Astrocyte of the spinal cord (primary cell): Measurements from ENCODE around the gene PKHD1.

Experiments
- DNase-seq: peaks from one replicate; pipeline ENCODE4 v3.0.0; 2011; ENCODE audit warnings: low read depth, low spot score
- H3K4me3 ChIP-seq: 2 replicates; pipeline ENCODE4 v1.5.1; 2011; ENCODE audit warnings: low read depth, mild to moderate bottlenecking, low read length, moderate library complexity
- in situ Hi-C: cut with HindIII; loops from 2 replicates; pipeline ENCODE4 v1.10.0; 2017; ENCODE audit warnings: low sequenced_read_pairs
- TF ChIP-seq, protein P1 (sequence below): IDR thresholded peaks from 2 replicates; pipeline ENCODE4 v1.5.1; 2012; ENCODE audit warnings: low read depth, mild to moderate bottlenecking, low read length, inconsistent platforms

PKHD1 gene

DNA sequence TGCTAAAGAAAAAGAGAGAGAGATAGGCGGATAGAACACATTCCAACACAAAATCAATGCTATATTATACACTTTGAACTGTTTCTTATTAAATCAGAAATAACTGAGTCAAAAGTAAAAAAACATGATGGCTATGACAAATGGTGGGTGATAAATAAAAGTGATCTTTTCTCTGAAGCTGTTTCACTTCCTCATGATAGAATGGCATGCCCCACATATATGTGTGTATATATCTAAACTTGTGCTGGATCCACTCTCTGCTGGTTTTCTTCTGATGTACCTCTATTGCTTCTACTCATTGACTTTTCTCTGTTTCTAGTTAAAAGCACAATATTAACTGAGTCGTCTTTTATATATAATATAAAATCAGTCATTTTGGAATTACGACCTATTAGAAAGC lies 429.9 kb downstream of the PKHD1 start:
- no peak for DNase-seq
- in situ Hi-C loops = no loop called here
- H3K4me3 ChIP-seq = no peak overlapping the region
- TF ChIP-seq, protein P1, sequence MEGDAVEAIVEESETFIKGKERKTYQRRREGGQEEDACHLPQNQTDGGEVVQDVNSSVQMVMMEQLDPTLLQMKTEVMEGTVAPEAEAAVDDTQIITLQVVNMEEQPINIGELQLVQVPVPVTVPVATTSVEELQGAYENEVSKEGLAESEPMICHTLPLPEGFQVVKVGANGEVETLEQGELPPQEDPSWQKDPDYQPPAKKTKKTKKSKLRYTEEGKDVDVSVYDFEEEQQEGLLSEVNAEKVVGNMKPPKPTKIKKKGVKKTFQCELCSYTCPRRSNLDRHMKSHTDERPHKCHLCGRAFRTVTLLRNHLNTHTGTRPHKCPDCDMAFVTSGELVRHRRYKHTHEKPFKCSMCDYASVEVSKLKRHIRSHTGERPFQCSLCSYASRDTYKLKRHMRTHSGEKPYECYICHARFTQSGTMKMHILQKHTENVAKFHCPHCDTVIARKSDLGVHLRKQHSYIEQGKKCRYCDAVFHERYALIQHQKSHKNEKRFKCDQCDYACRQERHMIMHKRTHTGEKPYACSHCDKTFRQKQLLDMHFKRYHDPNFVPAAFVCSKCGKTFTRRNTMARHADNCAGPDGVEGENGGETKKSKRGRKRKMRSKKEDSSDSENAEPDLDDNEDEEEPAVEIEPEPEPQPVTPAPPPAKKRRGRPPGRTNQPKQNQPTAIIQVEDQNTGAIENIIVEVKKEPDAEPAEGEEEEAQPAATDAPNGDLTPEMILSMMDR = no peak

DNA sequence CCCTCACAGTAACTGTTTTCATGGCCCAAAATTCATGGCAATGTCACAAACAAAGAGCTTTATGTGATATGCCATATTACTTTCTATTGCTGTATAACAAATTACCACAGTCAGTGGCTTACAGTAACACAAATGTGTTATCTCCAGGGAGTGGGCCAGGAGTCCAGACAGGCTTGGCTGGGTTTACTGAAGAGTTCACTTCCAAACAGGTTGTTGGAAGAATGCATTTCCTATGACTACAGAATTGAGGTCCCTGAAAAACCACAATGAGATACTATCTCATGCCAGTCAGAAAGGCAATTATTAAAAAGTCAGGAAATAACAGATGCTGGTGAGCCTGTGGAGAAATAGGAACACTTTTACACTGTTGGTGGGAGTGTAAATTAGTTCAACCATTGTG lies 431.9 kb downstream of the PKHD1 start:
- no peak overlapping the region for H3K4me3 ChIP-seq
- in situ Hi-C loops = no loop called here
- DNase-seq = no peak
- TF ChIP-seq, protein P1 = no peak

DNA sequence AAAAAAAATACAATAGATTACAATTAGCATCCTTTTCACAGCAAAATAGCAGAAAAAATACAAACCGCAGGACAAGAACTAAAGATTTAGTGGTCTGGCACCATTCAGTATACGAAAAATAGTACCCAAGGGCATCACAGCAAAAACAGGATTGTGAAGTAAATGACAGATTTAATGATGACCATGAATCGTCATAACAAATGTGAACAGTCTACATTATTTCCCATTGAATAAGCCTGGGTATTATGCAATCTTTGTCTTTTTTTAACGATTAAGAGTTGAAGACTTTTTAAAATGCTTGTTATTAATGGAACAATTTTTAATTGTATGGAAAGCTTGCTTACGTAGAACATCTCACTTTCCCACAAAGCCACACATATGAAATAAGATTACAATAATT lies 432.8 kb downstream of the PKHD1 start:
- in situ Hi-C loops = no loop called here
- H3K4me3 ChIP-seq = no peak overlapping the region
- TF ChIP-seq, protein P1 = no peak
- no peak for DNase-seq

DNA sequence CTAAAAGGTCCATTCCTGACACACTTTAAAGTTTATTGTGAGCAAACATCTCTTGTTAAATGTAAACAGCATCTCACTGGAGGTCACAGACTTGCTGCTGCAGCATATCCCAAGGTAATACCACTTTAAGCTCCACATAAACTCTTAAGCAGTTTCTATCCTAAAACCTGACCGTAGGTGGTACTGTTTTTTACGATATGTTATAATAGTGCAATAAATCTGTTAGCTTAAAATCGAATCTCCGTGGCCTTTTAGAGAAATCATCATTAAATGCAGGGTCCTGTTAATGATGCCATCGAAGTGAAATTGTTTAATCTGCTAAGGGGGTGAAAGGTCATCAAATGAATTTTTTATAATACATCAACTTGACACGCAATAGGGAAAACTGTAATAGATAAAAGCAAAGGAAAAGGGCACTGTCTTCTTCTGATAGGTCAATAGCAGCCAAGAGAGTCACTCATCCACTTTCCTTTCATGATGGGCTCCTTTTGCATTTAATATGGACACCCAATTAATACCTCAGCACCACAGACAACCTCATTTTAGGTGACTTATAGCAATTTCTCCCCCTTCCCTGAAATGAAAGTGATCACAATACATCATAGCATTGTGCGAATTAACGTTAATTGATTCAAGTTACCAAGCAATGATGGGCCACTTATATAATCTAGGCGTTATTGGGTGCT lies 436.1 kb downstream of the PKHD1 start:
- in situ Hi-C loops = no loop called here
- DNase-seq = no peak
- TF ChIP-seq, protein P1 = no peak

DNA sequence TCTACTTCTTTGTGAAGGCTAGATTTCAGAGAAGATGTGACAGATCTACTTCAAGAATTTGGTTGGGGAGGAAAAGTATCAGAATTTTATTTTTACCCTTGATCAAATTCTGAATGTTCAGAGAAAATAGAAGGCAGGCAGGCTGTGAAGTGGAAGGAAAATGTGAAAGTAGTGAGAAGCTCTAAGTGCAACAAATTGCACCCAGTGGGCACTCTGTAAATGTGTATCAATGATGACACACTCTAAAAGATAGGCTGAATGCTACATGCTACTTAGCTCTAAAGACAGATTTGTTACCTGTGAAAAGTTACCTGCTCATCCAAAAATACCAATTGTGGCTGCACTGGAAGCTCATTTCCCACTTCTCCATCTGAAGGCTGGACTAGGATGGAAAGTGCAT lies 438.6 kb downstream of the PKHD1 start:
- H3K4me3 ChIP-seq = no peak overlapping the region
- TF ChIP-seq, protein P1 = no peak
- in situ Hi-C loops = no loop called here
- no peak for DNase-seq

More for the DNA sequence above, 436.1 kb downstream of the PKHD1 start:
- H3K4me3 ChIP-seq = no peak overlapping the region

DNA sequence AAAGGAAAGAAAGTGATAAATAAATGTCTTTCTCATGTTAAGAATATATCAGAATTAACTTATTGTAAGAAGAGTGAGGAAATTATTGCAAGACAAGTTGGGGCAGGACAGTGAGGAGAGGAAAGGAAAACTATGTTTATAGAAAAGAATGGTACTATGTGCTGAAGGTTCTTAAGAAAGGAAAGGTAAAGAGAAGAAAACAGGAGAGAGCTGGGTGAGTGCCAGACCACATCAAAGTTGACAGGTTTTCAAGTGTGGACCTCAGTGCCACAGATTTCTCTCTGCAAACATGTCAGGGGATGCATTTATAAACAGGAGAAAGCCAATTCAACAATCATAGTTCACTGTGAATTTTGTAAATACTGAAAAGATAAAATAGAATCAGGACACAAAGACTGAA lies 439.2 kb downstream of the PKHD1 start:
- DNase-seq = no peak
- in situ Hi-C loops = no loop called here
- TF ChIP-seq, protein P1 = no peak
- H3K4me3 ChIP-seq = no peak overlapping the region
